Stimulated activated CD8-positive, alpha-beta memory T cell treated with anti-CD3 and anti-CD28 coated beads, Interleukin-4, amount 100 ng/mL, for 1 hour (primary cell): ENCODE data around the gene ANKDD1B.

Experiments
- DNase-seq, 2 donors: peaks; one replicate each; pipeline ENCODE4 v3.0.0-alpha.2; 2020; ENCODE audit warnings: low read depth in 2 of 2, low spot score in 1 of 2

Gene ANKDD1B

GRCh38 chr5:75616371-75616881, 5.2 kb downstream of the ANKDD1B start:
- DNase-seq = no peak

GRCh38 chr5:75616971-75617621, 5.8 kb downstream of the ANKDD1B start:
- DNase-seq = no peak

- DNase-seq = no peak
These were observed 6.6 kb downstream of the ANKDD1B start for GRCh38 chr5:75617736-75618352.

- DNase-seq = no peak
These were observed 9.1 kb downstream of the ANKDD1B start for GRCh38 chr5:75620184-75620959.

GRCh38 chr5:75622564-75622963, 11.3 kb downstream of the ANKDD1B start:
- no peak for DNase-seq

- no peak for DNase-seq
These were observed 12.6 kb downstream of the ANKDD1B start for GRCh38 chr5:75623846-75624245.

- no peak for DNase-seq
These were observed 15.7 kb downstream of the ANKDD1B start for GRCh38 chr5:75626959-75627358.

GRCh38 chr5:75627801-75628200, 16.5 kb downstream of the ANKDD1B start:
- DNase-seq = no peak

- DNase-seq = no peak
These were observed 19.6 kb downstream of the ANKDD1B start for GRCh38 chr5:75630875-75631274.

GRCh38 chr5:75632321-75632720, 21.1 kb downstream of the ANKDD1B start:
- DNase-seq = no peak

GRCh38 chr5:75637949-75638348, 26.7 kb downstream of the ANKDD1B start:
- DNase-seq = no peak

GRCh38 chr5:75639535-75640311, 28.5 kb downstream of the ANKDD1B start:
- DNase-seq = no peak

GRCh38 chr5:75640395-75640794, 29.1 kb downstream of the ANKDD1B start:
- DNase-seq = no peak

GRCh38 chr5:75640826-75641225, 29.6 kb downstream of the ANKDD1B start:
- DNase-seq = no peak

GRCh38 chr5:75648712-75649111, 37.5 kb downstream of the ANKDD1B start:
- DNase-seq = no peak

GRCh38 chr5:75651575-75652238, 40.5 kb downstream of the ANKDD1B start:
- no peak for DNase-seq

GRCh38 chr5:75653521-75653920, 42.3 kb downstream of the ANKDD1B start:
- DNase-seq = no peak

- no peak for DNase-seq
These were observed 43.5 kb downstream of the ANKDD1B start for GRCh38 chr5:75654693-75655295.

- no peak for DNase-seq
These were observed 45.2 kb downstream of the ANKDD1B start for GRCh38 chr5:75656311-75657003.
